ENCODE measurements around the gene SLC7A1.

The SLC7A1 gene

GRCh38 chr13:29537736-29538651 lies 57.5 kb downstream of the SLC7A1 start:
- Histone ChIP-seq H2AFZ (ENCODE audit: low read depth, low read length) (no peak overlapping the region), H2BK12ac (ENCODE audit: low read length in 2 of 2) (no peak overlapping the region), H3K23ac (ENCODE audit: low read length in 2 of 2) (no peak overlapping the region), H3K9me3 (ENCODE audit: control insufficient read depth, low read length) (no peaks in the 10 kb centered on the region), H2BK5ac (ENCODE audit: low read depth, low read length, poor library complexity, severe bottlenecking) (no peak overlapping the region), H3K4ac (ENCODE audit: low read depth in 1 of 2, low read length in 2 of 2) (no peak overlapping the region), H3K36me3 (ENCODE audit: control insufficient read depth in 1 of 2, insufficient read depth in 2 of 2, low read depth in 1 of 2, low read length in 2 of 2) (peaks cover 35 to 39% of the 10 kb centered on the region in 2 experiments), H3K27me3 (ENCODE audit: control insufficient read depth in 1 of 2, insufficient read depth in 1 of 2, low read length in 2 of 2) (no peaks in the 10 kb centered on the region), H3K14ac (ENCODE audit: low read length in 2 of 2) (no peak overlapping the region), H3K9ac (ENCODE audit: low read length) (peak overlapping the region; percentile 16), H3K4me1 (ENCODE audit: control insufficient read depth, insufficient read depth, low read depth, low read length) (peaks cover 10% of the 10 kb centered on the region), H3K4me2 (ENCODE audit: low read length, poor library complexity, severe bottlenecking) (no peak overlapping the region), H3K27ac (ENCODE audit: low read length, poor library complexity, severe bottlenecking) (no peak overlapping the region), H3K4me3 (ENCODE audit: insufficient read depth in 1 of 2, low read depth in 1 of 2, low read length in 2 of 2) (peak overlapping the region in 1 of 2 experiments; percentile 28), H3K18ac (ENCODE audit: low read depth in 1 of 2, low read length in 2 of 2) (peak overlapping the region in 1 of 2 experiments; percentile 7), H2AK5ac (ENCODE audit: low read length, severe bottlenecking) (no peak overlapping the region), H2BK15ac (ENCODE audit: low read depth, poor library complexity, severe bottlenecking) (no peak overlapping the region), H3K79me1 (replicated peaks; ENCODE audit: low read length, poor library complexity, severe bottlenecking) (peaks cover 57% of the 10 kb centered on the region), H4K91ac (ENCODE audit: low read length) (no peak overlapping the region), H2BK120ac (ENCODE audit: low read depth, low read length) (no peak overlapping the region), H4K8ac (ENCODE audit: low read length) (peak overlapping the region; percentile 14)
- 83% methylated on average over 14 of the region's 14 CpGs for WGBS
- DNase-seq, result no peak

GRCh38 chr13:29536853-29537252 lies 58.6 kb downstream of the SLC7A1 start:
- H4K8ac ChIP-seq (ENCODE audit: low read length), result no peak overlapping the region
- H3K18ac ChIP-seq (ENCODE audit: low read depth in 1 of 2, low read length in 2 of 2), result no peak overlapping the region
- peaks cover 10% of the 10 kb centered on the region for H3K4me1 ChIP-seq (ENCODE audit: control insufficient read depth, insufficient read depth, low read depth, low read length)
- H3K27me3 ChIP-seq (ENCODE audit: control insufficient read depth in 1 of 2, insufficient read depth in 1 of 2, low read length in 2 of 2), result no peaks in the 10 kb centered on the region
- no peak overlapping the region for H2BK5ac ChIP-seq (ENCODE audit: low read depth, low read length, poor library complexity, severe bottlenecking)
- no peak overlapping the region for H4K91ac ChIP-seq (ENCODE audit: low read length)
- no peak overlapping the region for H2AK5ac ChIP-seq (ENCODE audit: low read length, severe bottlenecking)
- 97% methylated on average over 7 of the region's 7 CpGs for WGBS
- H3K4me2 ChIP-seq (ENCODE audit: low read length, poor library complexity, severe bottlenecking), result no peak overlapping the region
- H2BK12ac ChIP-seq (ENCODE audit: low read length in 2 of 2), result no peak overlapping the region
- H3K36me3 ChIP-seq (ENCODE audit: control insufficient read depth in 1 of 2, insufficient read depth in 2 of 2, low read depth in 1 of 2, low read length in 2 of 2), result peaks cover 40 to 44% of the 10 kb centered on the region in 2 experiments
- H3K79me1 ChIP-seq (replicated peaks; ENCODE audit: low read length, poor library complexity, severe bottlenecking), result peaks cover 56% of the 10 kb centered on the region
- H3K9me3 ChIP-seq (ENCODE audit: control insufficient read depth, low read length), result no peaks in the 10 kb centered on the region
- no peak overlapping the region for H3K4ac ChIP-seq (ENCODE audit: low read depth in 1 of 2, low read length in 2 of 2)
- H3K14ac ChIP-seq (ENCODE audit: low read length in 2 of 2), result no peak overlapping the region
- no peak for DNase-seq
- H3K4me3 ChIP-seq (ENCODE audit: insufficient read depth in 1 of 2, low read depth in 1 of 2, low read length in 2 of 2), result no peak overlapping the region
- no peak overlapping the region for H3K27ac ChIP-seq (ENCODE audit: low read length, poor library complexity, severe bottlenecking)
- H2AFZ ChIP-seq (ENCODE audit: low read depth, low read length), result no peak overlapping the region
- no peak overlapping the region for H2BK120ac ChIP-seq (ENCODE audit: low read depth, low read length)
- no peak overlapping the region for H2BK15ac ChIP-seq (ENCODE audit: low read depth, poor library complexity, severe bottlenecking)
- H3K9ac ChIP-seq (ENCODE audit: low read length), result no peak overlapping the region
- H3K23ac ChIP-seq (ENCODE audit: low read length in 2 of 2), result peak overlapping the region in 1 of 2 experiments; percentile 9

GRCh38 chr13:29535663-29536655 lies 59.5 kb downstream of the SLC7A1 start:
- peaks cover 43 to 44% of the 10 kb centered on the region in 2 experiments for H3K36me3 ChIP-seq (ENCODE audit: control insufficient read depth in 1 of 2, insufficient read depth in 2 of 2, low read depth in 1 of 2, low read length in 2 of 2)
- H2BK5ac ChIP-seq (ENCODE audit: low read depth, low read length, poor library complexity, severe bottlenecking), result no peak overlapping the region
- no peak overlapping the region for H3K4ac ChIP-seq (ENCODE audit: low read depth in 1 of 2, low read length in 2 of 2)
- no peaks in the 10 kb centered on the region for H3K9me3 ChIP-seq (ENCODE audit: control insufficient read depth, low read length)
- H4K91ac ChIP-seq (ENCODE audit: low read length), result no peak overlapping the region
- no peak overlapping the region for H2BK12ac ChIP-seq (ENCODE audit: low read length in 2 of 2)
- no peaks in the 10 kb centered on the region for H3K27me3 ChIP-seq (ENCODE audit: control insufficient read depth in 1 of 2, insufficient read depth in 1 of 2, low read length in 2 of 2)
- H3K4me1 ChIP-seq (ENCODE audit: control insufficient read depth, insufficient read depth, low read depth, low read length), result peaks cover 10% of the 10 kb centered on the region
- H3K4me3 ChIP-seq (ENCODE audit: insufficient read depth in 1 of 2, low read depth in 1 of 2, low read length in 2 of 2), result no peak overlapping the region
- no peak overlapping the region for H3K4me2 ChIP-seq (ENCODE audit: low read length, poor library complexity, severe bottlenecking)
- DNase-seq, result no peak
- peak overlapping the region in 1 of 2 experiments; percentile 35 for H3K14ac ChIP-seq (ENCODE audit: low read length in 2 of 2)
- no peak overlapping the region for H3K9ac ChIP-seq (ENCODE audit: low read length)
- no peak overlapping the region for H2BK120ac ChIP-seq (ENCODE audit: low read depth, low read length)
- no peak overlapping the region for H2AFZ ChIP-seq (ENCODE audit: low read depth, low read length)
- H3K79me1 ChIP-seq (replicated peaks; ENCODE audit: low read length, poor library complexity, severe bottlenecking), result peaks cover 55% of the 10 kb centered on the region
- no peak overlapping the region for H3K27ac ChIP-seq (ENCODE audit: low read length, poor library complexity, severe bottlenecking)
- 98% methylated on average over 23 of the region's 24 CpGs for WGBS
- no peak overlapping the region for H2BK15ac ChIP-seq (ENCODE audit: low read depth, poor library complexity, severe bottlenecking)
- peak overlapping the region in 1 of 2 experiments; percentile 99 for H3K23ac ChIP-seq (ENCODE audit: low read length in 2 of 2)
- no peak overlapping the region for H3K18ac ChIP-seq (ENCODE audit: low read depth in 1 of 2, low read length in 2 of 2)
- no peak overlapping the region for H2AK5ac ChIP-seq (ENCODE audit: low read length, severe bottlenecking)
- H4K8ac ChIP-seq (ENCODE audit: low read length), result no peak overlapping the region
